Lung microvascular endothelial cell (primary cell): Measurements from ENCODE around the gene SPINK2. TPM values are rescaled to one million over a fixed set of nuclear protein-coding genes. Genes with fewer than 3 reads are reported as not detected.

Experiments used
- DNase-seq, 2 donors: peaks; one replicate each; pipeline versions ENCODE4 v3.0.0 to v3.0.0-alpha.2; 2010; ENCODE audit warnings: low read depth in 2 of 2
- total RNA-seq: library from RNA; depleted of rRNA; stranded (reverse); fragments of >200 nt; gene quantifications from 2 replicates; pipeline ENCODE4 v1.2.1, GENCODE V29; 2014

Gene SPINK2
- total RNA-seq, 1 donor from 2014 or later = not detected

- DNase-seq = peak; percentile 88 to 89
Observed at GRCh38 chr4:56799824-56800756, 21.4 kb downstream of the SPINK2 start.

- peak in 1 of 2 donors; percentile 1 for DNase-seq
Observed at GRCh38 chr4:56799161-56799759, 22.2 kb downstream of the SPINK2 start.

- DNase-seq = no peak
Observed at GRCh38 chr4:56796211-56796610, 25.3 kb downstream of the SPINK2 start.

GRCh38 chr4:56791316-56791715 is 30.2 kb downstream of the SPINK2 start:
- no peak for DNase-seq

GRCh38 chr4:56790691-56791091 is 30.8 kb downstream of the SPINK2 start:
- no peak for DNase-seq

GRCh38 chr4:56788081-56788480 is 33.4 kb downstream of the SPINK2 start:
- DNase-seq = no peak

GRCh38 chr4:56787380-56787779 is 34.1 kb downstream of the SPINK2 start:
- no peak for DNase-seq

GRCh38 chr4:56786955-56787354 is 34.5 kb downstream of the SPINK2 start:
- peak in 1 of 2 donors; percentile 75 for DNase-seq

- no peak for DNase-seq
Observed at GRCh38 chr4:56783986-56784385, 37.5 kb downstream of the SPINK2 start.

- no peak for DNase-seq
Observed at GRCh38 chr4:56782019-56782418, 39.5 kb downstream of the SPINK2 start.

GRCh38 chr4:56773346-56773745 is 48.2 kb downstream of the SPINK2 start:
- no peak for DNase-seq

GRCh38 chr4:56772134-56772533 is 49.4 kb downstream of the SPINK2 start:
- no peak for DNase-seq

GRCh38 chr4:56768763-56769162 is 52.7 kb downstream of the SPINK2 start:
- DNase-seq = no peak

GRCh38 chr4:56768316-56768715 is 53.2 kb downstream of the SPINK2 start:
- no peak for DNase-seq

- no peak for DNase-seq
Observed at GRCh38 chr4:56767567-56767966, 53.9 kb downstream of the SPINK2 start.

GRCh38 chr4:56764775-56765174 is 56.7 kb downstream of the SPINK2 start:
- no peak for DNase-seq

- DNase-seq = no peak
Observed at GRCh38 chr4:56764223-56764622, 57.3 kb downstream of the SPINK2 start.

- no peak for DNase-seq
Observed at GRCh38 chr4:56762484-56763250, 58.8 kb downstream of the SPINK2 start.

- DNase-seq = no peak
Observed at GRCh38 chr4:56760183-56760582, 61.3 kb downstream of the SPINK2 start.
